GM12892 (cell line): ENCODE results near the gene CD28.
"Not testable (repeated sequence)": the region's sequence is repeated elsewhere in the genome, so short reads cannot be mapped to it uniquely, and the experiment has no call there.

ENCODE experiments used
- DNase-seq: peaks from one replicate; pipeline ENCODE4 v3.0.0; 2011; ENCODE audit not compliant: insufficient read length
- FAIRE-seq: peaks from 2 replicates; lab custom pipeline; 2011; peaks lifted over from hg19 to GRCh38; lab: Jason Lieb, UNC
- POLR2A ChIP-seq: IDR thresholded peaks from 2 replicates; pipeline ENCODE4 v1.6.1; 2011; ENCODE audit warnings: low read depth, low read length, control low read depth
- POLR2AphosphoS5 ChIP-seq: IDR thresholded peaks from 2 replicates; pipeline ENCODE4 v1.6.1; 2011; ENCODE audit warnings: low read depth, low read length, control low read depth
- TAF1 ChIP-seq: IDR thresholded peaks from 2 replicates; pipeline ENCODE4 v1.6.1; 2011; ENCODE audit warnings: low read depth, mild to moderate bottlenecking, control low read depth, low read length, borderline replicate concordance

CD28 gene

GRCh38 chr2:203690117-203690431 is 16.4 kb upstream of the CD28 start:
- TF ChIP-seq TAF1, result no peak
- no peak for TF ChIP-seq POLR2A
- TF ChIP-seq POLR2AphosphoS5, result no peak
- FAIRE-seq (peak; percentile 78), DNase-seq (no peak)

- DNase-seq (no peak), FAIRE-seq (no peak)
- TF ChIP-seq POLR2A (no peak), POLR2AphosphoS5 (no peak), TAF1 (no peak)
These were observed 15.9 kb upstream of the CD28 start for GRCh38 chr2:203690441-203691047.

GRCh38 chr2:203691149-203691548 is 15.3 kb upstream of the CD28 start:
- FAIRE-seq (no peak), DNase-seq (no peak)

GRCh38 chr2:203692031-203692710 is 14.3 kb upstream of the CD28 start:
- FAIRE-seq (no peak), DNase-seq (no peak)
- TF ChIP-seq POLR2A, result no peak
- no peak for TF ChIP-seq TAF1
- no peak for TF ChIP-seq POLR2AphosphoS5

More at GRCh38 chr2:203691149-203691548, 15.3 kb upstream of the CD28 start:
- no peak for TF ChIP-seq TAF1
- TF ChIP-seq POLR2AphosphoS5, result no peak
- no peak for TF ChIP-seq POLR2A

- FAIRE-seq (peak; percentile 62), DNase-seq (no peak)
- TF ChIP-seq TAF1 (no peak), POLR2AphosphoS5 (no peak), POLR2A (no peak)
These were observed 13.1 kb upstream of the CD28 start for GRCh38 chr2:203693242-203693879.

- DNase-seq, result no peak
- TF ChIP-seq POLR2A, result no peak
- no peak for TF ChIP-seq TAF1
- TF ChIP-seq POLR2AphosphoS5, result no peak
- no peak for FAIRE-seq
These were observed 12.2 kb upstream of the CD28 start for GRCh38 chr2:203694191-203694590.

- DNase-seq (no peak), FAIRE-seq (no peak)
- TF ChIP-seq TAF1, result no peak
- no peak for TF ChIP-seq POLR2A
- TF ChIP-seq POLR2AphosphoS5, result no peak
These were observed 9.2 kb upstream of the CD28 start for GRCh38 chr2:203697190-203697589.

GRCh38 chr2:203697763-203698162 is 8.7 kb upstream of the CD28 start:
- not testable (repeated sequence) for DNase-seq

GRCh38 chr2:203698410-203698809 is 8.0 kb upstream of the CD28 start:
- FAIRE-seq, DNase-seq: not testable (repeated sequence)

More at GRCh38 chr2:203697763-203698162, 8.7 kb upstream of the CD28 start:
- FAIRE-seq, result not testable (repeated sequence)

- no peak for TF ChIP-seq TAF1
- FAIRE-seq (peak; percentile 76), DNase-seq (no peak)
These were observed 2.0 kb upstream of the CD28 start for GRCh38 chr2:203704430-203704829.

- TF ChIP-seq POLR2A (no peak), TAF1 (no peak), POLR2AphosphoS5 (no peak)
- DNase-seq, result no peak
- FAIRE-seq, result peak; percentile 78
These were observed 1.3 kb upstream of the CD28 start for GRCh38 chr2:203705178-203705577.

- TF ChIP-seq TAF1 (no peak), POLR2AphosphoS5 (no peak), POLR2A (no peak)
- FAIRE-seq (peak; percentile 61), DNase-seq (no peak)
These were observed 1.1 kb downstream of the CD28 start for GRCh38 chr2:203707530-203707929.
